Sigmoid colon (tissue), 4 donors: ENCODE data around the gene GPR4.

Experiments
- EP300 ChIP-seq, 4 donors: sonication (generic); formaldehyde crosslinking; IDR thresholded peaks; one replicate each; pipeline ENCODE4 v1.6.1; 2017; ENCODE audit warnings: antibody characterized with exemption in 4 of 4
- POLR2A ChIP-seq, 2 donors: fragments of 450-650 bp; IDR thresholded peaks; one replicate each; pipeline ENCODE4 v1.6.1; 2016; ENCODE audit warnings: antibody characterized with exemption in 2 of 2, mild to moderate bottlenecking in 2 of 2, moderate library complexity in 2 of 2
- POLR2AphosphoS5 ChIP-seq, 4 donors: sonication (generic); formaldehyde crosslinking; IDR thresholded peaks; one replicate each; pipeline ENCODE4 v1.6.1; 2017; ENCODE audit warnings: antibody characterized with exemption in 4 of 4
- TF ChIP-seq, protein P1 (sequence below), 4 experiments: fragments of 450-650 bp in 3 of 4; fragments of 200-600 bp in 1 of 4; IDR thresholded peaks; one replicate each; pipeline ENCODE4 v1.5.1; 2016 to 2019; ENCODE audit warnings: antibody characterized with exemption in 4 of 4, mild to moderate bottlenecking in 3 of 4, moderate library complexity in 2 of 4

DNA sequence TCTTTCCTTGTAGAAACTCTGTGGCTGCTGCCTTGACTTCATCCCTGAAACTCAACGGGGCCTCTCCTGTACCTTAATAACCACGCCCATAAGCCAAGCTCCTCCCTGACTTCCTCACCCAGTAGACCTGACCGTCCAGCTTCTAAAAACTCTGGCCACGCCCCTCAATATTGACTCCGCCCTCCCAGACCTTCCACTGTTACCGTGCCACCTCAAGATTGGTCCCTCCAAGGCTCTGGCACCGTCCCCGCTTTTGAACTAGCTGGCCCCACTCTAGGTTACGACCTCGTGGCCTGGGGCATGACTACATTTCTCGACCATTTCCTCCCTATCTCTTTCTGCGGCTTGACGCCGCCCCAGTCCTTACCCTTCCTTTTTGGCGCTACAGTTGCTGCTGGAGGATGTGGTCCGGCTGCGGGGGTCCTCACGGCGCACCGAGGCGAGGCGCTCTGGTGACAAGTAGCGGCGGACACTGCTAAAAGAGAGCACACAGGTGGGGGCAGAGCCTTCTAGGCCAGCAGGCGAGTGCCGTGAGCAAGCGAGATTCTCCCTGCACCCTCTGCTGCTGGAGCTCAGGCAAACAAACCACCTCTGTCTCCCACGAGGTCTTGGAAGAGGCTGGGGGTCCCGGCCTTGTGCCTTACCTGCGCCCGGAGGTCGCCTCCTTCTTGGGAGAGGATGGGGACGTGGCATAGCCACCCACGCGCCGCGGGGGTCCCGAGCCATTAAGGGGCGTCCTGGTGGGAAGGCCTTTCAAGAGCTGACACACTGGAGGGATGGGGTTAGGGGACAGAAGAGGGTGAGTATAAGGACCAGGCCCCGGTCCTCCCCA is 39.5 kb upstream of the GPR4 start:
- no peak for TF ChIP-seq POLR2A (IDR thresholded peaks at IDR 0.05)
- no peak for TF ChIP-seq EP300 (IDR thresholded peaks at IDR 0.05)
- TF ChIP-seq, protein P1, sequence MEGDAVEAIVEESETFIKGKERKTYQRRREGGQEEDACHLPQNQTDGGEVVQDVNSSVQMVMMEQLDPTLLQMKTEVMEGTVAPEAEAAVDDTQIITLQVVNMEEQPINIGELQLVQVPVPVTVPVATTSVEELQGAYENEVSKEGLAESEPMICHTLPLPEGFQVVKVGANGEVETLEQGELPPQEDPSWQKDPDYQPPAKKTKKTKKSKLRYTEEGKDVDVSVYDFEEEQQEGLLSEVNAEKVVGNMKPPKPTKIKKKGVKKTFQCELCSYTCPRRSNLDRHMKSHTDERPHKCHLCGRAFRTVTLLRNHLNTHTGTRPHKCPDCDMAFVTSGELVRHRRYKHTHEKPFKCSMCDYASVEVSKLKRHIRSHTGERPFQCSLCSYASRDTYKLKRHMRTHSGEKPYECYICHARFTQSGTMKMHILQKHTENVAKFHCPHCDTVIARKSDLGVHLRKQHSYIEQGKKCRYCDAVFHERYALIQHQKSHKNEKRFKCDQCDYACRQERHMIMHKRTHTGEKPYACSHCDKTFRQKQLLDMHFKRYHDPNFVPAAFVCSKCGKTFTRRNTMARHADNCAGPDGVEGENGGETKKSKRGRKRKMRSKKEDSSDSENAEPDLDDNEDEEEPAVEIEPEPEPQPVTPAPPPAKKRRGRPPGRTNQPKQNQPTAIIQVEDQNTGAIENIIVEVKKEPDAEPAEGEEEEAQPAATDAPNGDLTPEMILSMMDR (IDR thresholded peaks at IDR 0.05), result no peak
- no peak for TF ChIP-seq POLR2AphosphoS5 (IDR thresholded peaks at IDR 0.05)
